ENCODE results near the gene NSUN7.

The NSUN7 gene

GRCh38 chr4:40842318-40842717 lies 92.6 kb downstream of the NSUN7 start:
- no peak for TF ChIP-seq GATA2 (IDR thresholded peaks at IDR 0.05; ENCODE audit: low read depth, low read length)
- TF ChIP-seq GATA3 (IDR thresholded peaks at IDR 0.05; ENCODE audit: low read depth, low read length), result no peak

- TF ChIP-seq GATA2 (IDR thresholded peaks at IDR 0.05; ENCODE audit: low read depth, low read length) (no peak), GATA3 (IDR thresholded peaks at IDR 0.05; ENCODE audit: low read depth, low read length) (no peak)
Observed at GRCh38 chr4:40842725-40843423, 93.1 kb downstream of the NSUN7 start.

- TF ChIP-seq GATA2 (IDR thresholded peaks at IDR 0.05; ENCODE audit: low read depth, low read length), result no peak
Observed at GRCh38 chr4:40843696-40844095, 93.9 kb downstream of the NSUN7 start.

- no peak for TF ChIP-seq GATA3 (IDR thresholded peaks at IDR 0.05; ENCODE audit: low read depth, low read length)
- no peak for TF ChIP-seq GATA2 (IDR thresholded peaks at IDR 0.05; ENCODE audit: low read depth, low read length)
Observed at GRCh38 chr4:40844261-40844660, 94.5 kb downstream of the NSUN7 start.

GRCh38 chr4:40845154-40845835 lies 95.5 kb downstream of the NSUN7 start:
- no peak for TF ChIP-seq GATA2 (IDR thresholded peaks at IDR 0.05; ENCODE audit: low read depth, low read length)
- TF ChIP-seq GATA3 (IDR thresholded peaks at IDR 0.05; ENCODE audit: low read depth, low read length), result no peak

GRCh38 chr4:40846532-40846931 lies 96.8 kb downstream of the NSUN7 start:
- TF ChIP-seq GATA3 (IDR thresholded peaks at IDR 0.05; ENCODE audit: low read depth, low read length) (no peak), GATA2 (IDR thresholded peaks at IDR 0.05; ENCODE audit: low read depth, low read length) (no peak)

GRCh38 chr4:40848251-40848650 lies 98.5 kb downstream of the NSUN7 start:
- TF ChIP-seq GATA3 (IDR thresholded peaks at IDR 0.05; ENCODE audit: low read depth, low read length) (no peak), GATA2 (IDR thresholded peaks at IDR 0.05; ENCODE audit: low read depth, low read length) (no peak)

- TF ChIP-seq GATA2 (IDR thresholded peaks at IDR 0.05; ENCODE audit: low read depth, low read length), result no peak
- no peak for TF ChIP-seq GATA3 (IDR thresholded peaks at IDR 0.05; ENCODE audit: low read depth, low read length)
Observed at GRCh38 chr4:40848940-40849339, 99.2 kb downstream of the NSUN7 start.

GRCh38 chr4:40850496-40850895 lies 100.7 kb downstream of the NSUN7 start:
- TF ChIP-seq GATA2 (IDR thresholded peaks at IDR 0.05; ENCODE audit: low read depth, low read length) (no peak), GATA3 (IDR thresholded peaks at IDR 0.05; ENCODE audit: low read depth, low read length) (no peak)

- TF ChIP-seq GATA3 (IDR thresholded peaks at IDR 0.05; ENCODE audit: low read depth, low read length) (no peak), GATA2 (IDR thresholded peaks at IDR 0.05; ENCODE audit: low read depth, low read length) (no peak)
Observed at GRCh38 chr4:40856277-40856839, 106.6 kb downstream of the NSUN7 start.

GRCh38 chr4:40856840-40857362 lies 107.1 kb downstream of the NSUN7 start:
- TF ChIP-seq GATA3 (IDR thresholded peaks at IDR 0.05; ENCODE audit: low read depth, low read length) (no peak), GATA2 (IDR thresholded peaks at IDR 0.05; ENCODE audit: low read depth, low read length) (no peak)

GRCh38 chr4:40857956-40858355 lies 108.2 kb downstream of the NSUN7 start:
- TF ChIP-seq GATA2 (IDR thresholded peaks at IDR 0.05; ENCODE audit: low read depth, low read length) (no peak), GATA3 (IDR thresholded peaks at IDR 0.05; ENCODE audit: low read depth, low read length) (no peak)

- TF ChIP-seq GATA2 (IDR thresholded peaks at IDR 0.05; ENCODE audit: low read depth, low read length), result no peak
- no peak for TF ChIP-seq GATA3 (IDR thresholded peaks at IDR 0.05; ENCODE audit: low read depth, low read length)
Observed at GRCh38 chr4:40858962-40859361, 109.2 kb downstream of the NSUN7 start.
